Fibroblast of the conjunctiva (primary cell): Measurements from ENCODE around the gene ERBB2.
"Not testable (repeated sequence)": the region's sequence is repeated elsewhere in the genome, so short reads cannot be mapped to it uniquely, and the experiment has no call there.

ENCODE experiments used
- DNase-seq: peaks from one replicate; pipeline ENCODE4 v3.0.0-alpha.2; 2010; ENCODE audit warnings: low read depth

ERBB2 gene

GRCh38 chr17:39703913-39704312, 4.0 kb downstream of the ERBB2 start:
- no peak for DNase-seq

- no peak for DNase-seq
Measured at GRCh38 chr17:39704821-39705551, 5.1 kb downstream of the ERBB2 start.

DNA sequence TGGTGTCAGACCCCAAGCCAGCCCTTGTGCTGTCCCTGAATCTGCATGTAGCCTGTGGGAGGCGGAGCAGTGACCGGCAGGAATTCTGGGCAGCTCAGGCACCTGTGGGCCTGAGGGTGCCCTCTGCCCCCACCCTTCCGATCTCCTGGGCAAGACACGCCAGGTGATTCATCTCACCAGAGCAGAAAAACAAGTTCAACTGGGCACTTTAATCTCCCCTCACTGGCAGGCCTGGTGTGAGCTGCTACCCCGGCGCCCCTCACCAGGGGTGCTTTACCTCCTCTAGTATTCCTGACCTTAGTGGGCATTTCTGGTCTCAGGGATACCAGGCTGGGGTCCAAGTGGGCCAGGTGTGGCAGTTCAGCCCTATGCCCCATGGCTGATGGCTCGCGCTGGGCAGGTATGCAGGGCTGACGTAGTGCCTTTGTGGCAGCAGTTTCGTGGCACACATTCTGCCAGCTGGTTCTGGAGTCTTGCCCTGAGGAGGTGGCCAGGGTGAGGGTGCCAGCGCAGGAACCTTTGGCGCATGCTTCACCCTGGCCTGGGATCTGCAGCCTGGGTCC, 6.0 kb downstream of the ERBB2 start:
- no peak for DNase-seq

DNA sequence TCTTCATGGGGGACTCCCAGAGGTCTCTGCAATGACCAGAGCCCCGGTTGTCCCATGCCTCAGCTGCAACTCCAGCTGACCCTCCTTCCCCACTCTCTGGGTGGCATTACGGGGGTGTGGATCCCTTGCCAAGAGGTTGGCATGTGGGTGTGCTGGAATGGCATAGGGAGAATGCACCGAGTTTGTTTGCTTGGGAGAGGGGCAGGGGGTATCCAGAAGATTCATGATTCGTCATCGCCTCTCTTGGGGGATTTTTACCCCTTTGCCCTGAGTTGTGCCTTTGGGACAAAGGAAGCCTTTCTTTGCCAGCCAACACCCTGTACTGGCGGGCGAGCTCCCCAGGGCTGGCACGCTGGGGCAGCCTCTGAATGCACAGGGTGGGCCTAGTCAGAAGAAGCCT, 6.5 kb downstream of the ERBB2 start:
- DNase-seq: no peak

- DNase-seq: no peak
Measured at GRCh38 chr17:39706921-39707337, 7.1 kb downstream of the ERBB2 start.

DNA sequence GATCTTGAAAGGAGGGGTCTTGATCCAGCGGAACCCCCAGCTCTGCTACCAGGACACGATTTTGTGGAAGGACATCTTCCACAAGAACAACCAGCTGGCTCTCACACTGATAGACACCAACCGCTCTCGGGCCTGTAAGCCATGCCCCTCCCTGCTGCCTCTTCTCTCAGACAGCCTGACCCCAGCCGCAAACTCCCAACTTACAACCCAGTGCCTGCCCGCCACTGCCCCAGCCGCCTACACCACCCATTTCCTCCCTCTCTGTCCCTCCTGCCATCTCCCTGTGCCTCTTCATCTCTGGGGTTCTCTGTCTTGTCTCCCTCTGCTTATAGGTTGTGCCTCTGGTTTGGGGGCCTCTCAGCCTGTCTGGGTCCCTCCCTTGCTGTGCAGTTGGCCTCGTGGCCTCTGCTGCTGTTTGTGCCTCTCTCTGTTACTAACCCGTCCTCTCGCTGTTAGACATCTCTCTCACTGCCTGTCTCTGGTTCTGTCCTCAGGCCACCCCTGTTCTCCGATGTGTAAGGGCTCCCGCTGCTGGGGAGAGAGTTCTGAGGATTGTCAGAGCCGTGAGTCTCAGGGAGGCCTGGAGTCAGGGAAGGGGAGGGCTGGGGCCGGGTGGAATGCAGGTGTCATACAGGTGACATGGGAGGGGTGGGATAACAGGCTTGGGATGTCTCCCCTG, 9.6 kb downstream of the ERBB2 start:
- no peak for DNase-seq

GRCh38 chr17:39709998-39710964, 10.4 kb downstream of the ERBB2 start:
- DNase-seq: no peak

DNA sequence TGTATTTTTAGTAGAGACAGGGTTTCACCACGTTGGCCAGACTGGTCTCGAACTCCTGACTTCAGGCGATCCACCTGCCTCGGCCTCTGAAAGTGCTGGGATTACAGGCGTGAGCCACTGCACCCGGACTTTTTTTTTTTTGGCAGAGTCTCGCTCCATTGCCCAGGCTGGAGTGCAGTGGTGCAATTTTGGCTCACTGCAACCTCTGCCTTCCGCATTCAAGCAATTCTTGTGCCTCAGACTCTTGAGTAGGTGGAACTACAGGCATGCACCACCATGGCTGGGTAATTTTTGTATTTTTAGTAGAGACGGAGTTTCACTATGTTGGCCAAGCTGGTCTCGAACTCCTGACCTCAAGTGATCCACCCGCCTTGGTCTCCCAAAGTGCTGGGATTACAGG, 11.2 kb downstream of the ERBB2 start:
- DNase-seq: not testable (repeated sequence)

DNA sequence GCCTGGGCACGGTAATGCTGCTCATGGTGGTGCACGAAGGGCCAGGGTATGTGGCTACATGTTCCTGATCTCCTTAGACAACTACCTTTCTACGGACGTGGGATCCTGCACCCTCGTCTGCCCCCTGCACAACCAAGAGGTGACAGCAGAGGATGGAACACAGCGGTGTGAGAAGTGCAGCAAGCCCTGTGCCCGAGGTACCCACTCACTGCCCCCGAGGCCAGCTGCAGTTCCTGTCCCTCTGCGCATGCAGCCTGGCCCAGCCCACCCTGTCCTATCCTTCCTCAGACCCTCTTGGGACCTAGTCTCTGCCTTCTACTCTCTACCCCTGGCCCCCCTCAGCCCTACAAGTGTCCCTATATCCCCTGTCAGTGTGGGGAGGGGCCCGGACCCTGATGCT, 12.0 kb downstream of the ERBB2 start:
- no peak for DNase-seq

DNA sequence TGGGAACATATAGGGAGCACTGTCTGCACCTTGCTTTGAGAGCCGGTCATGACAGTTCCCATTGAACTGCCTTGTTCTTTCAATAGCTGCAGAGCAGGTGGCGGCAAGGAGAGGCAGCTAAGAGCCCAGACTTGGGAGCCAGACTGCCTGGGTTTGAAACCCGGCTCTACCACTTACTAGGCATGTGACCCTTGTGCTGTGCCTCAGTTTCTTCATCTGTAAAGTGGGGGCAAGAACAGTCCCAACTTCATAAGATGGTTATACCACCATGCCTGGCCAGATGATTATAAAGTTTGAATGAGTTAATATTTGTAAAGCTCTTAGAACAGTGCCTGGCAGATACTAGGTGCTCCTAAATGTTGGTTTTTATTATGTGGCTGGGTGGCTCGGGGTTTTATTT, 14.4 kb downstream of the ERBB2 start:
- DNase-seq: no peak

DNA sequence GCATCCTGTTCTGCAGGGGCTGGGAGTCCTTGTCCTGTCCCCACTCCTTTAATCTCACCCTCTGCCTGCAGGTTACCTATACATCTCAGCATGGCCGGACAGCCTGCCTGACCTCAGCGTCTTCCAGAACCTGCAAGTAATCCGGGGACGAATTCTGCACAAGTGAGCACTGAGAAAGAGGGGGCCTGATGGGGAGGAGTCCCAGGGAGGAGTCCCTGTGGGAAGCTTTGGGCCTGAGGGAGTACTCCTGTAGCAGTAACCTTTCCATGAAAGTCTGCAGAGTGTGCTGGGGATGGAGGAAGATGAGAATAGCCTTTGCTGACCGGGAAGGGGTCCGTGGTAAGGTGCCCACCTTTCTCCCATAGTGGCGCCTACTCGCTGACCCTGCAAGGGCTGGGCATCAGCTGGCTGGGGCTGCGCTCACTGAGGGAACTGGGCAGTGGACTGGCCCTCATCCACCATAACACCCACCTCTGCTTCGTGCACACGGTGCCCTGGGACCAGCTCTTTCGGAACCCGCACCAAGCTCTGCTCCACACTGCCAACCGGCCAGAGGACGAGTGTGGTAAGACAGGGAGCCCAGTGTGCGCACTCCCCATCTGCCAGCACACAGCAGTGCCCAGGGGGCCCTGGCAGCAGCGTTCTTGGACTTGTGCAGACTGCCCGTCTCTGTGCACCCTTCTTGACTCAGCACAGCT, 15.7 kb downstream of the ERBB2 start:
- no peak for DNase-seq

DNA sequence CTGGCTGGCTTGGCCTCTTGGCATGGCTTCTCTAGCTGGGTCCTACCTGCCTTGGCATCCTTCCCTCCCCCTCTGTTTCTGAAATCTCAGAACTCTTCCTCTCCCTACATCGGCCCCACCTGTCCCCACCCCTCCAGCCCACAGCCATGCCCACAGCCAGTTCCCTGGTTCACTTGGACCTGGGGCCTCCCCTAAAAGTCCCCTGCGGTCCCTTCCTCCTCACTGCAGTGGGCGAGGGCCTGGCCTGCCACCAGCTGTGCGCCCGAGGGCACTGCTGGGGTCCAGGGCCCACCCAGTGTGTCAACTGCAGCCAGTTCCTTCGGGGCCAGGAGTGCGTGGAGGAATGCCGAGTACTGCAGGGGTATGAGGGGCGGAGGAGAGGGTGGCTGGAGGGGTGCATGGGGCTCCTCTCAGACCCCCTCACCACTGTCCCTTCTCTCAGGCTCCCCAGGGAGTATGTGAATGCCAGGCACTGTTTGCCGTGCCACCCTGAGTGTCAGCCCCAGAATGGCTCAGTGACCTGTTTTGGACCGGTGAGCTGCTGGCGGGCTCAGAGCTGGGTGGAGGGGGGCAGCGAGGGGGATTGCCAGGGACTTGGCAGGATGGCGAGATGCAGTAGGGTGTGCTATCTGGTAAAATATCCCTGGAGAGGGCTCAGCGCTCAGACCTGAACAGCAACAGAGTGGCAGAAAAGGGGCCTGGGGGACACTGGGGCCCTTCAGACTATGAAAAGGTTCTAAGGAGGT, 16.4 kb downstream of the ERBB2 start:
- no peak for DNase-seq

DNA sequence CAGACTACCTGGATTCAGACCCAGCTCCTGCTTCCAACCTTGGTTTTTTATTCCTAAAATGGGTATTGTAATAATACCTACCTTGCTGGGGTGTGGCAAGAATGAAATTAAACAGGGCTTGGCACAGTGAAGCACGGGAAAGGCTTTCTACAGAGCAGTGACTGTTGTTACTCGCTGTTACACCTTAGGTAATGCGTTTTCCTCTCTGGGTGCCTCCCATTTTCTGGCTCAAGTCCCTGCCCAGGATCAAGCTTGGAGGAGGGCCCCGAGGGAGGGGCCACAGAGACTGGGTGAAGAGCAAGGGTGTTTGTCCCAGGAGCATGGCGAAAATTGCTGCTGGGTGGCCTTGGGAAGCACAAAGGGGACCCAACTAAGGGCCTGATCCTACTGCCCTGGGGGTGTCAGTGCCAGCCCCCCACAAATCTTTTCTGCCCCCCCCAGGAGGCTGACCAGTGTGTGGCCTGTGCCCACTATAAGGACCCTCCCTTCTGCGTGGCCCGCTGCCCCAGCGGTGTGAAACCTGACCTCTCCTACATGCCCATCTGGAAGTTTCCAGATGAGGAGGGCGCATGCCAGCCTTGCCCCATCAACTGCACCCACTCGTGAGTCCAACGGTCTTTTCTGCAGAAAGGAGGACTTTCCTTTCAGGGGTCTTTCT, 17.1 kb downstream of the ERBB2 start:
- DNase-seq: no peak

DNA sequence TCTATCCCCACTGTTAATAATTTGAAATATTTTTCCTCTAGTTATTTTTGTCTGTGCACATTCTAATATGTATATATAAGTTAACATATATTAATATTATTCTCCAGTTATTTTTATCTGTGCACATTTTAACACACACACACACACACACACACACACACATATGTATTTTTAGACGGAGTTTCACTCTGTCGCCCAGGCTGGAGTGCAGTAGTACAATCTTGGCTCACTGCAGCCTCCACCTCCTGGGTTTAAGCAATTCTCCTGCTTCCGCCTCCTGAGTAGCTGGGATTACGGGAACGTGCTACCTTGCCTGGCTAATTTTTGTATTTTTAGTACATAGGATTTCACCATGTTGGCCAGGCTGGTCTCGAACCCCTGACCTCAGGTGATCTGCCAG, 17.8 kb downstream of the ERBB2 start:
- DNase-seq: no peak

DNA sequence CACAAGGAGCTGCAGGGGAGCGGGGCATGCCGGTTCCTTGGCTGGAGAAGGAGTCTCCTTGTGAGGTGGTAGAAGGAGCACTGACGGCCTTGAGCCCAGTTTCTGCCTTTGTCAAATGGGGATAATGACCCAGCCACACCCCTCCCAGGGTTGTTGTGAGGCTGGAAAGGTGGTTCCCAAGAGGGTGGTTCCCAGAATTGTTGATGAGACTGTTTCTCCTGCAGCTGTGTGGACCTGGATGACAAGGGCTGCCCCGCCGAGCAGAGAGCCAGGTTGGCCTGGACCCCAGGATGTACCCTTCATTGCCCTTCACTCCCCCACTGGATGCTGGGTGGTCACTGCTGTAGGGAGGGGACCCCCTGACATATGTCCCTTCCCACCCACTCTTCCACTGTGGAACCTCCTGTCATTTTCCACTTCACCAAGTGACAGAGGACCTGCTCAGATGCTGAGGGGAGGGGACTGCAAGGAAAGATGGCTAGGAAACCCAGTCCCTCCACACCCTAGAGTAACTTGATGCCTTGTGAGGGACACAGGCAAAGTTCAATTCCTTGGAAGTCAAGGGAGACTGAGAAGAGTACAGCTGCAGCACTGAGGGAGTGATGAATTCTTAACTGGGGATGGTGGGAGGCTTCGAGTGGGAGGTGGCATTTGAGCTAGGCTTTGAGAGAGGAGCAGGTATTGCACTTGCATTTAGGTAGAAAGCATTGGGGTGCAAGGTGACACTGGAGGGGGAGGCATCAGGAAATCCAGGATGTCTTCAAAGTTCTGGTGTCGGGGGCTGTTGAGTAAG, 19.9 kb downstream of the ERBB2 start:
- no peak for DNase-seq

GRCh38 chr17:39722104-39722503, 22.2 kb downstream of the ERBB2 start:
- no peak for DNase-seq

- DNase-seq: no peak
Measured at GRCh38 chr17:39722965-39723848, 23.3 kb downstream of the ERBB2 start.

GRCh38 chr17:39724731-39725130, 24.9 kb downstream of the ERBB2 start:
- no peak for DNase-seq

- DNase-seq: not testable (repeated sequence)
Measured at GRCh38 chr17:39725923-39726322, 26.1 kb downstream of the ERBB2 start.
